ENCODE results near the gene GNG7. TPM values are rescaled to one million over a fixed set of nuclear protein-coding genes. Genes with fewer than 3 reads are reported as not detected.
A peak's percentile ranks its signal among the peaks of the same experiment; 100 is the strongest.

GNG7 gene
- total RNA-seq, 2 donors from 2014 or later, result 5.7 to 12.9 TPM

- ATAC-seq (no peak), DNase-seq (no peak)
- 93 to 97% methylated on average over 6 to 15 of the region's 16 CpGs for WGBS, 2 donors
Measured at GRCh38 chr19:2481466-2481865, 221.0 kb downstream of the GNG7 start.

DNA sequence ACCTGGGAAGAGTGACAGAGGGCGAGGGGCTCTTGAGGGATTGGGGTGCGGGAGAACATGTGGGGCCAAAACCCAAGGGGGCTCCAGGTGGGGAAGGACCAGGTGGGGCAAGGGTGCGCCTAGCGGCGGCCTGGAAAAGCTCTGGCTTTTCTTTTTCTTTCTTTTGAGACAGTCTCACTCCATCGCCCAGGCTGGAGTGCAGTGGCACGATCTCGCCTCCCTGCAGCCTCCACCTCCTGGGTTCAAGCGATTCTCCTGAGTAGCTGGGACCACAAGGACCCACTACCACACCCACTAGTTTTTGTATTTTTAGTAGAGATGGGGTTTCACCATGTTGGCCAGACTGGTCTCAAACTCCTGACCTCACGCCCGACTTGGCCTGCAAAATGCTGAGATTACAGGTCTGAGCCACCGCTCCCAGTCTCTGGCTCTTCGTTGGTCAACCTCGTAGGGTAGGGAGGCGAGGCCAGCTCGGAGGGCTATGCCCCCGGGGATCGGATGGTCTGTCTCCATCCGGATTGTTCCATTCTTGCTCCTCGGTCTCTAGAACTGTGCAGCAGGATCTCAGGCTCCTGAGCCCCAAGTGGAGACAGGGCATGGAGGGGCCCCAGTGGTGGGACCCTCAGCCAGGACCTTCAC lies 222.8 kb downstream of the GNG7 start:
- TF ChIP-seq CTCF (IDR thresholded peaks at IDR 0.05) (peak in 2 of 7 experiments; percentile 28 to 30), POLR2A (IDR thresholded peaks at IDR 0.05) (no peak)
- 68 to 74% methylated on average over 19 of the region's 20 CpGs for WGBS, 2 donors

More at GRCh38 chr19:2481466-2481865, 221.0 kb downstream of the GNG7 start:
- H3K27ac ChIP-seq, result no peak overlapping the region
- no peak overlapping the region for H3K4me3 ChIP-seq
- H3K9me3 ChIP-seq, result no peaks in the 10 kb centered on the region
- peaks cover 27% of the 10 kb centered on the region for H3K4me1 ChIP-seq
- no peaks in the 10 kb centered on the region for H3K27me3 ChIP-seq
- intact Hi-C loops (cut with DNase I), result no loop called here
- no peak for TF ChIP-seq CTCF (IDR thresholded peaks at IDR 0.05)
- H3K36me3 ChIP-seq (replicated peaks in 1 of 2; ENCODE audit: insufficient read depth in 1 of 2, low read depth in 2 of 2), result no peaks in the 10 kb centered on the region

DNA sequence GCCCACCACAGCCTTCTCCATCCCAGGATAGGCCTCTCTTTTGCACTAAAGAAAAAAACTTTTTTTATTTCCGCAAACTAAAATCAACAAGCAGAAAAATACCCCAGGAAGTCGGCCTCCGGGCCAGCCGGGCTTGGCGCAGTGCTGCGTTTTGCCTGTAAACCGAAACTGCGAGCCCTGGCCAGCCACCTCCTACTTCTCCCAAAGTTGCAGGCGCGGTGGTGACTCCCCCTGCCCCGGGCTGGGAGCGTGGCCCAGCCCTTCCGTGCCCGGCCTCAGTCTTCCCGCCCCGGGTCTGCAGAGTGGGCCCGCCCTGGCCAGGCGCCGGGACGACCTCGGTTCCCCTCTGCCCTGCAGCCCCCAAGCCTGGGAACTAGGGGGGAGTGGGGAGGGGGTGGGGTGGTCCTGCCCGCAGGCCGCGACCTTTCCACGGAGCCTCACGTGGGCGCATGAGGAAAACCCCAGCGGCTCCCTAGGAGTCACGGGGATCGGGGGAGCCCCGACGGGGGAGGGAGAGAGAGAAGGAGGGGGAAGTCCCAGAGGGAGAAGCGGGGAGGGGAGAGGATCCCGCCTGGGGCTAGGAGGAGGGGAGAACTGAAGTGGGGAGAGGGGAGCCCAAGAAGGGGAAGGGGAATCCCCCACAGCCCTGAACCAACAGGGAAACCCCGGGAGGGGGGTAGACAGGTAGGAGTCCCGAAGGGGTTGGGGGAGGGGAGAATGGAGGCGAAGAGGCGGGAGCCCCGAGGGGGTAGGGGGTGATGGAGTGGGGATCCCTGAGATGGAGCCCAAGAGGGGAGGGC lies 223.5 kb downstream of the GNG7 start:
- intact Hi-C loops (cut with DNase I), result no loop called here
- Histone ChIP-seq H3K27ac (peak overlapping the region; percentile 84 to 94 (median 91)), H3K4me1 (peaks cover 38% of the 10 kb centered on the region), H3K36me3 (replicated peaks in 1 of 2; ENCODE audit: insufficient read depth in 1 of 2, low read depth in 2 of 2) (no peaks in the 10 kb centered on the region), H3K27me3 (no peaks in the 10 kb centered on the region), H3K9me3 (no peaks in the 10 kb centered on the region), H3K4me3 (peak overlapping the region; percentile 27 to 94)
- WGBS, 2 donors, result 3 to 10% methylated on average over 20 to 38 of the region's 39 CpGs
- peak; percentile 38 for ATAC-seq
- TF ChIP-seq CTCF (IDR thresholded peaks at IDR 0.05), result peak in 1 of 7 experiments; percentile 8
- TF ChIP-seq POLR2A (IDR thresholded peaks at IDR 0.05), result peak; percentile 0 to 71 (median 67)
- peak; percentile 83 to 90 (median 85) for DNase-seq

More for the DNA sequence above, 222.8 kb downstream of the GNG7 start:
- H3K27ac ChIP-seq, result peak overlapping the region; percentile 84 to 94 (median 91)
- no peaks in the 10 kb centered on the region for H3K36me3 ChIP-seq (replicated peaks in 1 of 2; ENCODE audit: insufficient read depth in 1 of 2, low read depth in 2 of 2)
- no peak overlapping the region for H3K4me3 ChIP-seq
- H3K4me1 ChIP-seq, result peaks cover 37% of the 10 kb centered on the region
- intact Hi-C loops (cut with DNase I), result no loop called here
- no peak for DNase-seq
- H3K27me3 ChIP-seq, result no peaks in the 10 kb centered on the region
- no peak for ATAC-seq
- no peaks in the 10 kb centered on the region for H3K9me3 ChIP-seq

GRCh38 chr19:2478278-2478755 lies 224.2 kb downstream of the GNG7 start:
- WGBS, 2 donors, result 4 to 5% methylated on average over 11 to 20 of the region's 20 CpGs
- H3K27ac ChIP-seq, result peak overlapping the region; percentile 84 to 94 (median 91)
- ATAC-seq, result peak; percentile 23
- H3K36me3 ChIP-seq (replicated peaks in 1 of 2; ENCODE audit: insufficient read depth in 1 of 2, low read depth in 2 of 2), result no peaks in the 10 kb centered on the region
- H3K27me3 ChIP-seq, result no peaks in the 10 kb centered on the region
- DNase-seq, result peak; percentile 79 to 89 (median 88)
- TF ChIP-seq POLR2A (IDR thresholded peaks at IDR 0.05) (no peak), CTCF (IDR thresholded peaks at IDR 0.05) (peak in 6 of 7 experiments; percentile 20 to 74 (median 46))
- H3K4me1 ChIP-seq, result peaks cover 38% of the 10 kb centered on the region
- H3K4me3 ChIP-seq, result peak overlapping the region in 1 of 2 donors; percentile 94
- no peaks in the 10 kb centered on the region for H3K9me3 ChIP-seq
- intact Hi-C loops (cut with DNase I), result no loop called here
